Measurements from ENCODE around the gene DCLK1. TPM values are rescaled to one million over a fixed set of nuclear protein-coding genes. Genes with fewer than 3 reads are reported as not detected.
A peak's percentile ranks its signal among the peaks of the same experiment; 100 is the strongest.

DCLK1 gene
- total and polyA plus RNA-seq, 7 donors: 1.2 to 64.8 (median 10.2) TPM

- H3K27ac ChIP-seq: peak overlapping the region in 2 of 4 donors; percentile 89 to 90
- H3K27me3 ChIP-seq: no peaks in the 10 kb centered on the region
- H3K9me3 ChIP-seq: no peaks in the 10 kb centered on the region
- no peak for DNase-seq
- TF ChIP-seq POLR2A (IDR thresholded peaks at IDR 0.05) (no peak), POLR2AphosphoS5 (IDR thresholded peaks at IDR 0.05) (no peak), CTCF (IDR thresholded peaks at IDR 0.05) (no peak), EP300 (IDR thresholded peaks at IDR 0.05) (no peak)
- no peaks in the 10 kb centered on the region for H3K36me3 ChIP-seq
- H3K4me1 ChIP-seq: peaks cover 0 to 48% (median 37%) of the 10 kb centered on the region in 4 donors
- 70 to 78% methylated on average over 3 of the region's 3 CpGs for WGBS, 2 donors
- intact Hi-C loops (cut with DNase I): no loop called here
- no peak overlapping the region for H3K4me3 ChIP-seq
These were observed 270.5 kb downstream of the DCLK1 start for GRCh38 chr13:35860661-35861060.

- Histone ChIP-seq H3K27me3 (no peaks in the 10 kb centered on the region), H3K36me3 (no peaks in the 10 kb centered on the region), H3K9me3 (no peaks in the 10 kb centered on the region), H3K27ac (peak overlapping the region; percentile 78 to 90 (median 87)), H3K4me3 (no peak overlapping the region), H3K4me1 (peaks cover 0 to 54% (median 37%) of the 10 kb centered on the region in 4 donors)
- intact Hi-C loops (cut with DNase I): loop anchor here (2.0 kb wide), 2 partner anchors 77 to 79 kb away; no protein-coding TSS in a partner anchor
- no peak for TF ChIP-seq POLR2AphosphoS5 (IDR thresholded peaks at IDR 0.05)
- no peak for TF ChIP-seq EP300 (IDR thresholded peaks at IDR 0.05)
- no peak for TF ChIP-seq CTCF (IDR thresholded peaks at IDR 0.05)
- TF ChIP-seq POLR2A (IDR thresholded peaks at IDR 0.05): no peak
- 68 to 82% methylated on average over 4 of the region's 4 CpGs for WGBS, 2 donors
- no peak for DNase-seq
These were observed 271.2 kb downstream of the DCLK1 start for GRCh38 chr13:35859981-35860380.

- 85 to 88% methylated on average over 1 of the region's 1 CpG for WGBS, 2 donors
- no peaks in the 10 kb centered on the region for H3K27me3 ChIP-seq
- peaks cover 0 to 55% (median 37%) of the 10 kb centered on the region in 4 donors for H3K4me1 ChIP-seq
- H3K36me3 ChIP-seq: no peaks in the 10 kb centered on the region
- no peak for DNase-seq
- intact Hi-C loops (cut with DNase I): loop anchor here (1.0 to 2.0 kb wide), 3 partner anchors 78 to 95 kb away; no protein-coding TSS in a partner anchor
- peak; percentile 96 to 97 (median 97) for TF ChIP-seq POLR2AphosphoS5 (IDR thresholded peaks at IDR 0.05)
- TF ChIP-seq POLR2A (IDR thresholded peaks at IDR 0.05): no peak
- no peak for TF ChIP-seq CTCF (IDR thresholded peaks at IDR 0.05)
- peak; percentile 97 to 99 (median 98) for TF ChIP-seq EP300 (IDR thresholded peaks at IDR 0.05)
- peak overlapping the region; percentile 78 to 90 (median 87) for H3K27ac ChIP-seq
- no peaks in the 10 kb centered on the region for H3K9me3 ChIP-seq
- no peak overlapping the region for H3K4me3 ChIP-seq
These were observed 272.5 kb downstream of the DCLK1 start for GRCh38 chr13:35858665-35859064.

- peaks cover 0 to 55% (median 37%) of the 10 kb centered on the region in 4 donors for H3K4me1 ChIP-seq
- no peak overlapping the region for H3K4me3 ChIP-seq
- H3K27ac ChIP-seq: peak overlapping the region; percentile 78 to 90 (median 87)
- no peak for TF ChIP-seq EP300 (IDR thresholded peaks at IDR 0.05)
- TF ChIP-seq POLR2A (IDR thresholded peaks at IDR 0.05): no peak
- TF ChIP-seq POLR2AphosphoS5 (IDR thresholded peaks at IDR 0.05): no peak
- no peak for TF ChIP-seq CTCF (IDR thresholded peaks at IDR 0.05)
- no peaks in the 10 kb centered on the region for H3K9me3 ChIP-seq
- WGBS, 2 donors: 61 to 65% methylated on average over 4 of the region's 4 CpGs
- H3K27me3 ChIP-seq: no peaks in the 10 kb centered on the region
- DNase-seq: no peak
- intact Hi-C loops (cut with DNase I): loop anchor here (1.0 to 2.0 kb wide), 3 partner anchors 77 to 96 kb away; no protein-coding TSS in a partner anchor
- H3K36me3 ChIP-seq: no peaks in the 10 kb centered on the region
These were observed 273.4 kb downstream of the DCLK1 start for GRCh38 chr13:35857769-35858168.
